HT1080 (cell line): ENCODE data around the gene COASY. TPM values are rescaled to one million over a fixed set of nuclear protein-coding genes. Genes with fewer than 3 reads are reported as not detected.
"Not testable (repeated sequence)": the region's sequence is repeated elsewhere in the genome, so short reads cannot be mapped to it uniquely, and the experiment has no call there.

Experiments
- DNase-seq: peaks from one replicate; pipeline ENCODE4 v3.0.0-alpha.2; 2015; ENCODE audit warnings: low read depth
- total RNA-seq: library from RNA; depleted of rRNA; stranded (reverse); fragments of >200 nt; shearing (Covaris generic); gene quantifications from 2 replicates; pipeline ENCODE4 v1.2.3, GENCODE V29; 2014; rRNA removed

COASY gene
- total RNA-seq, 1 experiment from 2014 or later: 56.2 TPM

- DNase-seq: not testable (repeated sequence)
These were observed 48.2 kb downstream of the COASY start for GRCh38 chr17:42609814-42610801.

- DNase-seq: no peak
These were observed 50.1 kb downstream of the COASY start for GRCh38 chr17:42612013-42612412.

GRCh38 chr17:42613699-42614295 lies 51.8 kb downstream of the COASY start:
- no peak for DNase-seq

Other genes with a start within 250 kb of the COASY start
- gene STAT3, start 173.7 kb upstream of the COASY start, total RNA-seq: 32.9 and 42.2 TPM in 2 replicates
- 232 and 236 TPM in 2 replicates for gene CAVIN1, start 138.9 kb upstream of the COASY start, total RNA-seq
- gene ATP6V0A1, start 103.3 kb upstream of the COASY start, total RNA-seq: 11.8 and 14.8 TPM in 2 replicates
- 22.7 and 30.6 TPM in 2 replicates for gene NAGLU, start 25.9 kb upstream of the COASY start, total RNA-seq
- 0.40 and 0.59 TPM in 2 replicates for gene HSD17B1, start 9.2 kb upstream of the COASY start, total RNA-seq
- 29.3 and 37.8 TPM in 2 replicates for gene MLX, start 5.0 kb downstream of the COASY start, total RNA-seq
- 47.8 and 50.2 TPM in 2 replicates for gene PSMC3IP, start 15.6 kb downstream of the COASY start, total RNA-seq
- gene RETREG3, start 47.2 kb downstream of the COASY start, total RNA-seq: 30.9 and 34.0 TPM in 2 replicates
- 114 and 165 TPM in 2 replicates for gene TUBG1, start 47.5 kb downstream of the COASY start, total RNA-seq
- 6.8 and 9.3 TPM in 2 replicates for gene TUBG2, start 97.1 kb downstream of the COASY start, total RNA-seq
- gene PLEKHH3, start 114.8 kb downstream of the COASY start, total RNA-seq: 14.7 and 15.7 TPM in 2 replicates
- gene CCR10, start 119.7 kb downstream of the COASY start, total RNA-seq: 2.1 and 2.5 TPM in 2 replicates
- gene CNTNAP1, start 120.4 kb downstream of the COASY start, total RNA-seq: 8.6 and 9.9 TPM in 2 replicates
- 6.1 and 6.3 TPM in 2 replicates for gene EZH1, start 182.9 kb downstream of the COASY start, total RNA-seq
- gene RAMP2, start 199.1 kb downstream of the COASY start, total RNA-seq: 0.40 and 1.4 TPM in 2 replicates
- gene VPS25, start 211.3 kb downstream of the COASY start, total RNA-seq: 110 and 122 TPM in 2 replicates
- gene WNK4, start 218.5 kb downstream of the COASY start, total RNA-seq: 5.7 and 8.9 TPM in 2 replicates
- gene COA3, start 236.6 kb downstream of the COASY start, total RNA-seq: 65.2 and 97.2 TPM in 2 replicates
- gene CNTD1, start 236.7 kb downstream of the COASY start, total RNA-seq: 0.13 and 0.27 TPM in 2 replicates